ENCODE data around the gene SMG1.

GRCh38 chr16:18965555-18965954 is 39.3 kb upstream of the SMG1 start:
- TF ChIP-seq CTCF (conservative IDR thresholded peaks at IDR 0.05) (no peak), ZFX (IDR thresholded peaks at IDR 0.05) (no peak)

Measured in C4-2B (cell line).